ENCODE measurements around the gene NFU1. TPM values are rescaled to one million over a fixed set of nuclear protein-coding genes. Genes with fewer than 3 reads are reported as not detected.

Gene NFU1
- total and polyA plus RNA-seq, 2 of the 13 experiments (the other 11 are each of a cell fraction or from before 2014, with no cell fraction given) = 39.1 to 84.0 TPM

DNA sequence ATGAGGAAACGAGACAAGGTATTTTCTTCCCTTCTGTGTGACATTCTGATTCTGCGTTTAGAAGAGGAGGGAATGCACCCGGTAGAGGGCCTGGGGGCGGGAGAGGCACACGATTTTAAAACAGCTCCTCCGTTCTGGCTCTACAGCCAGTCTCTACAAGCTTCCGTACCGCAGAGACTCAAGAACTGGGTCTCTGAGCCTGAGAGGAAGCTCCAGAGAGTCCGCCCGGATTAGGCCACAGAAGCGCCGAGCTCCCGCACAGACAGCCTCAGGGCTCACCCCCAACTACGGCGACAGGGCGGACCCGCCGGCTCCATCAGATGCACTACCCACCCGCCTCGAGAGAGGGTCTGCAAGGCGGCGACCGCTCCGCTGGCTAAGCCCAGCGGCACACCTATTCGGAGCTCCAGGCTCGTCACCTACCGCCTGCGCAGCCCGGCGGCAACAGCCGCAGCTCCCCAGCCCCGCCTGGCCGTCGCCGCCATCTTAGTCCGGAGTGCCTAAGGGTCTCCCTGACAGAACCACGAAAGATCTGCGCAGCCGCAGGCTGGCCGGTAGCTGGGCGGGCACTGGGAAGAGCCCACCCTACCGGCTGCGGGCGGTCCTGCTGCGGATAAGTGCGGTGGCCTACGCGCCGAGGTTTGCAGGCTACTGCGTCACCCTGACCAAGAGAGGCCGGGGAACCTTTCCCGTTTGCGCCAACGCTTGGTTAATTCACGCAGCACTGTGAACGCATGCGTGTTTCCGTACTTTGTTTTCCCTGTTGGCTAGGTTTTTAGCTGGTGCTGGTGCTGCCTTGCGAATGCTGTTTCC, at the start of gene NFU1 (continued):
- TF ChIP-seq ARID4A (CRISPR knock-in tag; IDR thresholded peaks at IDR 0.05; ENCODE audit: borderline replicate concordance) (peak; percentile 97), SIX1 (CRISPR knock-in tag; IDR thresholded peaks at IDR 0.05; ENCODE audit: borderline replicate concordance) (0 out of 2 replicates have a peak, but pooled peaks have one; percentile 32), ZNF451 (CRISPR knock-in tag; IDR thresholded peaks at IDR 0.05) (no peak; the same call in none of the 2 replicates), ZC3H13 (CRISPR knock-in tag; IDR thresholded peaks at IDR 0.05) (peak; percentile 60; the same call in 1 of the 2 replicates), SMAD3 (CRISPR knock-in tag; IDR thresholded peaks at IDR 0.05) (peak; percentile 87), TOE1 (CRISPR knock-in tag; IDR thresholded peaks at IDR 0.05) (peak; percentile 67; the same call in 1 of the 2 replicates), MTA1 (CRISPR knock-in tag; IDR thresholded peaks at IDR 0.05; ENCODE audit: borderline replicate concordance) (peak; percentile 96; the same call in 1 of the 2 replicates), KDM3A (CRISPR knock-in tag; IDR thresholded peaks at IDR 0.05; ENCODE audit: low read depth) (peak; percentile 91; the same call in 1 of the 2 replicates), DZIP1 (CRISPR knock-in tag; IDR thresholded peaks at IDR 0.05) (peak; percentile 94; the same call in 1 of the 2 replicates), MAFK (conservative IDR thresholded peaks at IDR 0.05 in 1 of 2, IDR thresholded peaks at IDR 0.05 in 1 of 2; ENCODE audit: low read length in 2 of 2) (no peak), RARG (CRISPR knock-in tag; IDR thresholded peaks at IDR 0.05; ENCODE audit: low read depth) (0 out of 2 replicates have a peak, but pooled peaks have one; percentile 31), ZNF766 (CRISPR knock-in tag; IDR thresholded peaks at IDR 0.05; ENCODE audit: borderline replicate concordance) (no peak), ZNF431 (CRISPR knock-in tag; IDR thresholded peaks at IDR 0.05; ENCODE audit: borderline replicate concordance, low read depth) (no peak; the same call in 1 of the 2 replicates)
- TF ChIP-seq, protein P1, sequence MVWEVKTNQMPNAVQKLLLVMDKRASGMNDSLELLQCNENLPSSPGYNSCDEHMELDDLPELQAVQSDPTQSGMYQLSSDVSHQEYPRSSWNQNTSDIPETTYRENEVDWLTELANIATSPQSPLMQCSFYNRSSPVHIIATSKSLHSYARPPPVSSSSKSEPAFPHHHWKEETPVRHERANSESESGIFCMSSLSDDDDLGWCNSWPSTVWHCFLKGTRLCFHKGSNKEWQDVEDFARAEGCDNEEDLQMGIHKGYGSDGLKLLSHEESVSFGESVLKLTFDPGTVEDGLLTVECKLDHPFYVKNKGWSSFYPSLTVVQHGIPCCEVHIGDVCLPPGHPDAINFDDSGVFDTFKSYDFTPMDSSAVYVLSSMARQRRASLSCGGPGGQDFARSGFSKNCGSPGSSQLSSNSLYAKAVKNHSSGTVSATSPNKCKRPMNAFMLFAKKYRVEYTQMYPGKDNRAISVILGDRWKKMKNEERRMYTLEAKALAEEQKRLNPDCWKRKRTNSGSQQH (CRISPR knock-in tag; IDR thresholded peaks at IDR 0.05; ENCODE audit: low read depth) = peak; percentile 91
- TF ChIP-seq, protein P2, sequence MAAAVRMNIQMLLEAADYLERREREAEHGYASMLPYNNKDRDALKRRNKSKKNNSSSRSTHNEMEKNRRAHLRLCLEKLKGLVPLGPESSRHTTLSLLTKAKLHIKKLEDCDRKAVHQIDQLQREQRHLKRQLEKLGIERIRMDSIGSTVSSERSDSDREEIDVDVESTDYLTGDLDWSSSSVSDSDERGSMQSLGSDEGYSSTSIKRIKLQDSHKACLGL (CRISPR knock-in tag; IDR thresholded peaks at IDR 0.05) = peak; percentile 80
- TF ChIP-seq, protein P3, sequence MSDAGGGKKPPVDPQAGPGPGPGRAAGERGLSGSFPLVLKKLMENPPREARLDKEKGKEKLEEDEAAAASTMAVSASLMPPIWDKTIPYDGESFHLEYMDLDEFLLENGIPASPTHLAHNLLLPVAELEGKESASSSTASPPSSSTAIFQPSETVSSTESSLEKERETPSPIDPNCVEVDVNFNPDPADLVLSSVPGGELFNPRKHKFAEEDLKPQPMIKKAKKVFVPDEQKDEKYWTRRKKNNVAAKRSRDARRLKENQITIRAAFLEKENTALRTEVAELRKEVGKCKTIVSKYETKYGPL (CRISPR knock-in tag; IDR thresholded peaks at IDR 0.05) = no peak
- TF ChIP-seq, protein P4, sequence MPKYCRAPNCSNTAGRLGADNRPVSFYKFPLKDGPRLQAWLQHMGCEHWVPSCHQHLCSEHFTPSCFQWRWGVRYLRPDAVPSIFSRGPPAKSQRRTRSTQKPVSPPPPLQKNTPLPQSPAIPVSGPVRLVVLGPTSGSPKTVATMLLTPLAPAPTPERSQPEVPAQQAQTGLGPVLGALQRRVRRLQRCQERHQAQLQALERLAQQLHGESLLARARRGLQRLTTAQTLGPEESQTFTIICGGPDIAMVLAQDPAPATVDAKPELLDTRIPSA (CRISPR knock-in tag; IDR thresholded peaks at IDR 0.05; ENCODE audit: borderline replicate concordance) = peak; percentile 79; the same call in 1 of the 2 replicates

Data from HepG2 (cell line).